ENCODE results near the gene EPHA2.

Gene EPHA2

GRCh38 chr1:16117369-16117768 is 38.5 kb downstream of the EPHA2 start:
- DNase-seq (ENCODE audit: extremely low read depth, insufficient read length), result no peak
- Histone ChIP-seq H3K4me3 (replicated peaks; ENCODE audit: low read depth, low read length) (no peak overlapping the region), H3K36me3 (ENCODE audit: control insufficient read depth, insufficient read depth, low read length) (no peaks in the 10 kb centered on the region), H3K27me3 (replicated peaks; ENCODE audit: control insufficient read depth, insufficient read depth, low read length) (peaks cover 3% of the 10 kb centered on the region)
- TF ChIP-seq, protein P1, sequence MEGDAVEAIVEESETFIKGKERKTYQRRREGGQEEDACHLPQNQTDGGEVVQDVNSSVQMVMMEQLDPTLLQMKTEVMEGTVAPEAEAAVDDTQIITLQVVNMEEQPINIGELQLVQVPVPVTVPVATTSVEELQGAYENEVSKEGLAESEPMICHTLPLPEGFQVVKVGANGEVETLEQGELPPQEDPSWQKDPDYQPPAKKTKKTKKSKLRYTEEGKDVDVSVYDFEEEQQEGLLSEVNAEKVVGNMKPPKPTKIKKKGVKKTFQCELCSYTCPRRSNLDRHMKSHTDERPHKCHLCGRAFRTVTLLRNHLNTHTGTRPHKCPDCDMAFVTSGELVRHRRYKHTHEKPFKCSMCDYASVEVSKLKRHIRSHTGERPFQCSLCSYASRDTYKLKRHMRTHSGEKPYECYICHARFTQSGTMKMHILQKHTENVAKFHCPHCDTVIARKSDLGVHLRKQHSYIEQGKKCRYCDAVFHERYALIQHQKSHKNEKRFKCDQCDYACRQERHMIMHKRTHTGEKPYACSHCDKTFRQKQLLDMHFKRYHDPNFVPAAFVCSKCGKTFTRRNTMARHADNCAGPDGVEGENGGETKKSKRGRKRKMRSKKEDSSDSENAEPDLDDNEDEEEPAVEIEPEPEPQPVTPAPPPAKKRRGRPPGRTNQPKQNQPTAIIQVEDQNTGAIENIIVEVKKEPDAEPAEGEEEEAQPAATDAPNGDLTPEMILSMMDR (IDR thresholded peaks at IDR 0.05; ENCODE audit: insufficient read depth, low read length, poor library complexity, severe bottlenecking), result no peak

- TF ChIP-seq, protein P1 (IDR thresholded peaks at IDR 0.05; ENCODE audit: insufficient read depth, low read length, poor library complexity, severe bottlenecking), result no peak
- H3K36me3 ChIP-seq (ENCODE audit: control insufficient read depth, insufficient read depth, low read length), result no peaks in the 10 kb centered on the region
- no peak overlapping the region for H3K4me3 ChIP-seq (replicated peaks; ENCODE audit: low read depth, low read length)
- H3K27me3 ChIP-seq (replicated peaks; ENCODE audit: control insufficient read depth, insufficient read depth, low read length), result peaks cover 3% of the 10 kb centered on the region
- no peak for DNase-seq (ENCODE audit: extremely low read depth, insufficient read length)
These were observed 39.2 kb downstream of the EPHA2 start for GRCh38 chr1:16116625-16117024.

GRCh38 chr1:16116002-16116401 is 39.9 kb downstream of the EPHA2 start:
- Histone ChIP-seq H3K27me3 (replicated peaks; ENCODE audit: control insufficient read depth, insufficient read depth, low read length) (peaks cover 3% of the 10 kb centered on the region), H3K4me3 (replicated peaks; ENCODE audit: low read depth, low read length) (no peak overlapping the region), H3K36me3 (ENCODE audit: control insufficient read depth, insufficient read depth, low read length) (no peaks in the 10 kb centered on the region)
- TF ChIP-seq, protein P1 (IDR thresholded peaks at IDR 0.05; ENCODE audit: insufficient read depth, low read length, poor library complexity, severe bottlenecking), result no peak
- DNase-seq (ENCODE audit: extremely low read depth, insufficient read length), result no peak

DNA sequence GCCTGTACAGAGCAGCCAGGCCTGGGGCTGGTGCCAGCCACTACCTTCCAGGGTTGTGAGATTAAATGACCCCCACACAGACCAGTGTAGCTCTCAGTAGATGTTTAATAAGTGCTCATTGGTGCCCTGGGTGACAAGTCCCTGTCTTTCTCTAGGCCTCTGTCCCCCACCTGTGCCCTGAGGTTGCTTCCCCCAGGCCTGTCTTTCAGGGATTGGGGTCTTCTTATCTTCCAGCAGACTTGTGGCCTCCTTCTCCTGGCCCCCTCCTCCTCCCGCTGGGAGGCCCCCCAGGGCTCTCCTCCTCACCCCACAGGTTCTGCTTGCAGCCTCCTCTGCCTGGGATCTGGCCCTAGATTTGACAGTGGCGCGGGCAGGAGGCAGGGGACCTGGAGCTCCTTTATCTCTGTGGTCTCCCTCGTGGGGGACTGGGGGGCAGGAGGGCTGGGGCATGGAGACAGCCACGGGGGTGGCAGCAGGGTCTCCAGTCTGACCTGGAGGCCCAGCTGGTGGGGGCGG is 40.3 kb downstream of the EPHA2 start:
- DNase-seq (ENCODE audit: extremely low read depth, insufficient read length), result no peak
- TF ChIP-seq, protein P1 (IDR thresholded peaks at IDR 0.05; ENCODE audit: insufficient read depth, low read length, poor library complexity, severe bottlenecking), result no peak
- peaks cover 3% of the 10 kb centered on the region for H3K27me3 ChIP-seq (replicated peaks; ENCODE audit: control insufficient read depth, insufficient read depth, low read length)
- H3K36me3 ChIP-seq (ENCODE audit: control insufficient read depth, insufficient read depth, low read length), result no peaks in the 10 kb centered on the region
- H3K4me3 ChIP-seq (replicated peaks; ENCODE audit: low read depth, low read length), result no peak overlapping the region

DNA sequence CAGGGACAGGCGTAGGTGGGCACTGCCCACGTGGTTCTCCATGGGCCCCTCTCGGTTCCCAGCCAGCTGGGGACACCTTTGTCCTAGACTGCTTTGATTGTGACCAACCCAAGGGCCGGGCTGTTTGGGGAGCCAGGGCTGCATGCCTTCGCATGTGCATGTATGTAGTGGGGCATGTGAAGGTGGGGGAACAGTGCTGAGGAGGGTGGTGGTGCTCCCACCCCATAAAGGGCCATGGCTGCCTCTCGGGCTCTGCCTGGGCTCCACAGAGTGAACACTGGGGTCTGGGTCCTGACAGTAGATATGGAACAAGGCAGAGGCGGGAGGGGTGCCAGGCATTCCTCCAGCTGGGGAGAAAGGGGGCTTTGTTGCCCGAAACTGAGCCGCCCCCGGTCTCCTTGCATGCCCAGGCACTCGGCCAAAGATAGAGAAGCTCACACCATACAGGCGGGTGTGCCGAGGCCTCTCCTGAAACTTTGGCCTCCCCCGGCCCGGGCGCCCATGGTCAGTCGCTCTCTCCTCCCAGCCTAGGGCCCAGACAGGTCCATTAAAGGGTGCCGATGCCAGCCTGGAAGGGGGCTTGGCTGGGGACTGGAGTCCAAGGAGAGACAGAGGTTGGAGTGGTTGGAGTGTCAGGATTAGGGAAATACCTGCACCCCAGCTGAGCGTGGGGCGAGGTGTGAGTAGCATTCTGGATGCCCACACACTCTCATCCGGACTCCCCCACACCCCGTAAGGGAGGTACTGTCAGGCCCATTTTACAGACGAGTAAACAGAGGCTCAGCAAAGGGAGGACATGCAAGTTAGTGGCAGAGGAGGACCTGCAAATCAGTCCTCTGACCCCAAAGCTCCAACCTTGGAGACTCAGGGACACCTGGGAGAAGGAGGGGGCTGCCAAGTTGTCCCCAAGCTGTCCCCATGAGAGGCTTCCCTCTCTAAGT is 41.1 kb downstream of the EPHA2 start:
- TF ChIP-seq, protein P1 (IDR thresholded peaks at IDR 0.05; ENCODE audit: insufficient read depth, low read length, poor library complexity, severe bottlenecking), result no peak
- no peaks in the 10 kb centered on the region; the same call in none of the 2 replicates for H3K27me3 ChIP-seq (replicated peaks; ENCODE audit: control insufficient read depth, insufficient read depth, low read length)
- no peak for DNase-seq (ENCODE audit: extremely low read depth, insufficient read length)
- no peaks in the 10 kb centered on the region for H3K36me3 ChIP-seq (ENCODE audit: control insufficient read depth, insufficient read depth, low read length)
- no peak overlapping the region for H3K4me3 ChIP-seq (replicated peaks; ENCODE audit: low read depth, low read length)
